ENCODE measurements around the gene PNKP.

GRCh38 chr19:49818649-49819370, 48.6 kb downstream of the PNKP start:
- TF ChIP-seq CTCF (IDR thresholded peaks at IDR 0.05 in 8 of 11, conservative IDR thresholded peaks at IDR 0.05 in 3 of 11) (no peak), POLR2A (IDR thresholded peaks at IDR 0.05) (no peak)
